Activated T-cell treated with anti-CD3 and anti-CD28 coated beads for 1 hour (primary cell): ENCODE data around the gene KLRF1.

Source experiments
- DNase-seq: peaks from one replicate; pipeline ENCODE4 v3.0.0-alpha.2; 2020; ENCODE audit warnings: low read depth

KLRF1 gene

DNA sequence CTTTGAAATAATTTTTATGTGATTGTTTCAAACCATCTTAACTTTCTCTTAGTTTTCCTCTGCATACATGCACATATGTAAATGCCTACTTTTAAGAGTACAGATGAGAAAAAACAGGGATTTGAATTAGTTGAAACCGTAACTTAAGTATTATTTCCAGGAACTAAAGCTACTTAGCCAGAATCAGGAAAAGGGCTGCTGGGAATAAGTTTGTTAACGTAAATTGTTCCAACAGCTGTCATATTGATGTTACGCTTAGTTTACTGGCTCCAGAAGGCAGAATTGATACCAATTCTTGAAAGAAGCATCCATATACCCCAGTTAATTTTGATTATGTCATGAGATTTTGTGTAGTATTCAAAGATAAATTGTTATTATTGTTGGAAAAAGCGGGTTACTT lies 17.9 kb upstream of the KLRF1 start:
- no peak for DNase-seq

DNA sequence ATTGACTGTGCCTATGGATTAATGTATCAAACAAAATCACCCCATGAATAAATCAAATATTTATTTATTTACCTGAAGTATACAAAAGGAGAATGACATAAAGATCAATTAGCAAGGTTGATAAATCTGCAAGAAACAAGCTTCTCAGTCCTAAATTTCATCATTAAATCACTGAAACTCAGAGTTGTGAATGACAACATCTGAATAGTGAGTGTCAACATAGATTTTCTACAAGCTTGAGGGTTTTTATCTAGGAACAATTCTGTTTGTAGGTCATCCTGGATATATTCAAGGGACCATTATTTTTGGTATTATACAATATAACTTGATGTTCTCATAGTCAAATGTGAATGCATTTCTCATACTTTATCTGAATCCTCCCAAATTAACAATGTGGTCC lies 17.4 kb upstream of the KLRF1 start:
- DNase-seq = no peak

DNA sequence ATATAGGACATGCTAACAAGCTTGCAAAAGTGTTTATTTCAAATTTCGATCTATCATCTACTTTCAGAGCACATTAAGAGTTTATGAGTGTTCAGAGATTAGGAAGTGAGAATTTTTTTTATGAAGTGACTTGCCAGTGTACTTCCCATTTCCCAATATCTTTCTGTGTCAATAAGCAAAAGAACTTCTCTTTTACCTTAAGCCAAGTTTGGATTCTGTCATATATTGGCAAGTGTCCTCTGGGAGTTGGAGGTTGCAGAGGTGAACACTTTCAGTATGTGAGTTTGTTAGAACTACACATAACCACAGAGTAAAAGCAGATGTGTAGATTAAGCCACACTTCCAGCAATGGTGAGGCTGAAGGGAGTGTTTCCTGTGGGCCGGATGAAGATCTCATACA lies 16.6 kb upstream of the KLRF1 start:
- no peak for DNase-seq

DNA sequence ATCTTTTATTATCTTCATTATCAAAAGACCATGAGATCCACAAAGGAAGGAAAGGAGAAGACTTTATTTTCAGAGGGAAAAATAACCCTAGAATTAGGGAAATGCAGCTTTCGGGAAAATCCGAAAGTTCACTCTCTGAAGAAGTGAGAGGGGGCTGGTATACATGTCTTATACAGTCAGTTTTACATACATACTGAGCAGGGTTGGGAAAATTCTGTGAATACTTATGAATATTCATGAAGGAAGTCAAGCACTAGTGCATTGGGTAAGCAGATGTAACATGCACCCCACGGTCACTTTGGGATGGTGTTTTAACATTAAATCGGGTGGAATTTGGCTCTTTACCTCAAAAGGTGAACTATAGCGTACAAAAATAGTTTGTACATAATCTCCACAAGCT lies 15.7 kb upstream of the KLRF1 start:
- DNase-seq = no peak

DNA sequence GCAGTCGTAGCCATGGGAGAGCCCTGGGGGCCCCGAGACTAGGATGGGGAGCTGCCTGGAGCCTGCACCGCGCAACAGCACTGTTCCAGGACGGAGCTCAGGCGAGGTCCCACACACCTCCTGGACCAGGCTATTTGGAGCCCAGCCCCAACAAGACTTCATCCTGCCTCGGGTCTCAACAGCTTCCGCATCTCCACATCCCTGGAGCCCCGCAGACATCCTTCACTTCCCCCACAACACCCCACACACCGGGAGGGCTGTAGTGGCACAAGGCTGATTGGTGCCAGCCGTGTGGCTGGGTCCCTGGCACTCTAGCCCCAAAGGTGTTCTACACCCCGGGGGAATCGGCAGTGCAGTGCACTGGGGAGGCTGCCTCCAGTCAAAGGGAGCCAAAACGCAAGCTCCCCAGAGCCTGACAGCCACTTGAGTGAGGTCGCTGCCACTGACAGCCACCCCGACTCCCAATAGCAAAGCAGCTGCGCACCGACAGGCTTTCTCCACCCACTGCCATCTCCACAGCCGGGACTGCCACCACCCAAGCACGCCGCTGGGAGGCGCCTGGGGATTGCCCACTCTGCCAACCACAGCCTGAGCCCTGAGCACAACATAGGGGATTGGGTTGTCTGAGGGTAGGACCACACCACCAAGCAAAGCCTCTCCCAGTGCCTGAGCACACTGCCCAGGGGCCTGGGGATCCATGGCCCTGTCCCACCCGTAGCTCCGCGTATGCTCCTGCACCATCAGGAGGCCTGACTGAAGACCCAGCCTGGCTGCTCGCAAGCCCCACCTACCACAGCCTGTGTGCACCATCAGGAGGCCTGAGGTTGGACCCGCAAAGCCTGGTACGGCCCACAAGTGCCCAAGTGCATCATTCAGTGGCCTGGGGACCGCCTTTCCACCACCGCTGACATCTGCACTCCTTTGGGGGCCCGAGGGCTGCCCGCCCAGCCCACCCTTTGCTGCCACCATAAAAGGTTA lies 13.2 kb upstream of the KLRF1 start:
- DNase-seq = peak; percentile 93

DNA sequence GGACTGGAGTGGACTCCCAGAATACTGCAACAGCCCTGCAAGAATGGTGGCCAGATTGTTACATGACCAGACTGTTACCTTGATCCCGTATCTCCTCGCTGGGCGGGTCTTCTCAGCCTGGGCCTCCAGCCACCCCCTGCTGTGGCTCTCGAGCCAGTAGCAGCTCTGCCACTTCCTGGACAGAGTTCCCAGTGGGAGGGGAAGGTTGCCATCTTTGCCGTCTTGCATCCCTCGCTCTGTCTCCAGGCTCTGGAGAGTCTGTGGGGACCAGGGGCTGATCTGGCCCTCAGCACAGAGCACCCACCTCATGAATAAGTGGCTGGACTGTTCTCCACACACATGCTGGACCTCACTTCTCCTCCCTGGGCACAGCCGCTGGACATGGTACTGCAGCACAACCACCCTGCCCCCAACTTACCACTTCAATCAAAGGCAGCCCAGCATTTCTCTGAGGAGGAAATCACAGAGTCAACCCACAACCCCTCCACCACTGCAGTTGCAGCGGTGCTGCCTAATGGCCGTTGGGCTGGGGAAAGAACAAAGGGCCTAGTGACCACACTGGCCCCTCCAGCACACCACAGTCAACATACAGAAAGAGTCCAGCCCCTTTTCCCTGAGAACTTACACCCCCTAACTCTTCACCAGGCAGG lies 6.9 kb upstream of the KLRF1 start:
- no peak for DNase-seq

DNA sequence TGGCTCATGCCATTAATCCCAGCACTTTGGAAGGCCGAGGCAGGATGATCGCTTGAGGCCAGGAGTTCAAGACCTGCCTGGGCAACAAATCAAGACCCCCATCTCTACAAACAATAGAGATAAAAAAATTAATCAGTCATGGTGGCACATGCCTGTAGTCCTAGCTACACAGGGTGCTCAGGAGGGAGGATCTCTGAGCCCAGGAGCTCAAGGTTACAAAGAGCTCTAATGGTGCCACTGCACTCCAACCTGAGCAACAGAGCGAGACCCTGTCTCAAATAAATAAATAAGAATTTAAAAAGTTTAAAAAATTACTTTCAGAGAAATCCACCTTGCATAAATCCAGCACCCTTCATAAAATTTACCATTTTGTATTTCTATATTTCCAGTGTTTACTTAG lies 2.2 kb downstream of the KLRF1 start:
- DNase-seq = no peak

DNA sequence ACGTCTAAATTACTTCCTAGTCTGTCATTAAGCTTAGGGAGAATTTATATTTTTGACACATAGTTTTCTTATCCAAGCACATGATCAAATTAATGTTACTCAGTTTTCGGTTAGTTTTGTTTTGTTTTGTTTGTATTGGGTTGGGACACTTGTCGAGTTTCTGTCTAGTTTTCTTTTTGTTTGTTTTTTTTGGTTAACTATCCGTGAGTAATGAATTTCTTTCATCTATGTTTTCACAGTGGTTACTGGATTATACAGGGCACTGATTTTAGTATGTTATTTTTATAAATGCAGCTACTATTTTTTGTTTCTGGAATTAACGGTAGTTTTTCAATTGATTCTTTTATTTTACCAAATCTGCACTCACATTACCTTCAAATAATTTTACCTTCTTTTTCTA lies 2.7 kb downstream of the KLRF1 start:
- DNase-seq = no peak

DNA sequence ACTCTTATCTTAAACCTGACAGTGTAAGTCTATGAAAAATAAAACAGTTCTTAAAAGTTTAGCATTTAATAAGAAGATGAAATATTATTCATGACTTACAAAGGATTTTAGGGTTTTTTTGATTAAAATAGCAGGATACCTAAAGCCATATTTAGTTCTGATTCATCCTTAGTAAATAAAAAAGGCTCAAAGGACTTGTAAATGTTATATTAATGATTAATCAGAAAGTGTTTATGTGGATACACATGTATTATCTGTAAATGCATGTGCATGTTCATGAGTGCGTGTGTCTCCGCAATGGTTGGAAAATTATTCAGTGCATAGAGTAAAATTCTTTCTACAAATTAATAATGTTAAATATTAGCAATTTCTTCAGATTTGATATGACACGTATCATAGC lies 4.4 kb downstream of the KLRF1 start:
- no peak for DNase-seq

DNA sequence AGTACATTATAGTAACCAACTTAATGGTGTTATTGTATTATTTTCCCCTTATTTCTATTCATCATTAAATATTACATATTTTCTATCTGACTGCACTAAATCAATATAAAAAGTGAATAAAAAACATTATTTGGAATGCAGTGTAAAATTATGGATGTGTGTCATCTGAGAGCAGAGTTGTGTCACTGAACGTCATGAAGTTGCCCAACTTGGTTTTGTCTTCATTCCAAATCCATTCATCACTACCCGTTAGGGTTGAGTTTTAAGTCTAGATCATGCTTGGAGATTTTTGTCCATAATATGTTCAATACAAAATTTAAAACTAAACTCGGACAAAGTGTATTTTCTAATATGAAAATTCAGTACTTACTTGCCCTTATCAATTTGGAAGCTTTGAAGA lies 16.1 kb downstream of the KLRF1 start:
- no peak for DNase-seq

DNA sequence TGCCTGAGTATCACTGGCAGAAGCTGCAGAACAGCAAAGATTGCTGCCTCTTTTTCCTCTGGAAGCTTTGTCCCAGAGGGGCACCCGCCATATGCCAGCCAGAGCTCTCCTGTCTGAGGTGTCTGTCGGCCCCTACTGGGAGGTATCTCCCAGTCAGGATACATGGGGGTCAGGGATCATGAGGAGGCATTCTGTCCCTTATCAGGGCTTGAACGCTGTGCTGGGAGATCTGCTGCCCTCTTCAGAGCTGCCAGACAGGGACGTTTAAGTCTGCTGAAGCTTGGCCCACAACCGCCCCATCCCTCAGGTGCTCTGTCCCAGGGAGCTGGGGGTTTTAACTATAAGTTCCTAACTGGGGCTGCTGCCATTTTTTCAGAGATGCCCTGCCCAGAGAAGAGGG lies 21.6 kb downstream of the KLRF1 start:
- DNase-seq = no peak

DNA sequence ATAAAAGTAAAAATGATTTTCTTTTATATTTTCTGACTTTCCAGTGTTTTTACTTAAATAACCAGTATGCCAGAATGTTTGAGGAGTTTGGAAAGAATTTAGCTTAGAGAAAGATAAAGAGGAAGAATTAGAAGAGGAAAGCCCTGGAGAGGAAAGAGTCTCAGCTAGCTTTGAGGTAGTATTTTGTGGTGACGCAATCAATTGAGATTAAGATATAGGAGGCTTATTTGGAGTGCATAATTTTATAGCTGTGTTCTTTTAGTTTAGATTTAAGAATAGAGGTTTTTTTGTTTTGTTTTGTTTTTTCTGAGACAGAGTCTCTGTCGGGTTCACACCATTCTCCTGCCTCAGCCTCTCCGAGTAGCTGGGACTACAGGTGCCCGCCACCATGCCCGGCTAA lies 23.8 kb downstream of the KLRF1 start:
- DNase-seq = no peak

DNA sequence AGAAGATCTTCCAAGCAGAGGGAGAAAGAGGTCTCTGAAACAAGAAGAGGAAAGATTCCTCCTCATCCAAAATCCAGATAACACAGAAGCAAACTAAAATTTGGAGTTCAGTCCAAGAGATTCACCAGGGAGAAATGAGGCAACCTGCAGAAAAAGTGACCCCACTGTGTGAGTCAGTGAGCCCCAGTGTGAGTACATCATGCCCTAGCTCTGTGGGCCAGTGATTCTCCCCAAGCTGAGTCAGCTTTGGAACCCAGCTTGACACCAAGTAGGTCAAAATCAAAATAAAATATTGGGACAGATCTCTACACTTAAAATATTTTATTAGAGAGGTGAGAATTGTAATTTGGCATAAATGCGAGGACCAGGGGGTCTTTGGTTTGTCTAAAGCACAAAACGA lies 24.6 kb downstream of the KLRF1 start:
- no peak for DNase-seq

DNA sequence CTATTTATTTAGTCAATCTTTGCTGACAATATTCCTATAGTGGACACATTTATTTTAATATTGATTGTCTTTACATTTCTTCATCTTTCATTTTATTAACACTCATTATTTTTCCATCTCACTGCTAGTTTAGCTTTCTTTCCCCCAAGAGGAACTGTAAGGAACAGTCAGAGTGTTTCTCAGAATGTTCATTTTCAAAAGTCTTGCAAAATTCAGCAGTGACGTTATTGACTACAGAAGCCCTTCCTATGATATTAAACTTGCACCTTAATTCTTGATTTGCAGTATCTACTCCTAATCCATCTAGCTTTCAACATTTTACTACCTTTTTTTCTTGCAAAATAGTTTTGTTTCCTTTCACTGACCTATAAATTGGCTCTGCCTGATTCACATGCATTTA lies 28.9 kb downstream of the KLRF1 start:
- no peak for DNase-seq

DNA sequence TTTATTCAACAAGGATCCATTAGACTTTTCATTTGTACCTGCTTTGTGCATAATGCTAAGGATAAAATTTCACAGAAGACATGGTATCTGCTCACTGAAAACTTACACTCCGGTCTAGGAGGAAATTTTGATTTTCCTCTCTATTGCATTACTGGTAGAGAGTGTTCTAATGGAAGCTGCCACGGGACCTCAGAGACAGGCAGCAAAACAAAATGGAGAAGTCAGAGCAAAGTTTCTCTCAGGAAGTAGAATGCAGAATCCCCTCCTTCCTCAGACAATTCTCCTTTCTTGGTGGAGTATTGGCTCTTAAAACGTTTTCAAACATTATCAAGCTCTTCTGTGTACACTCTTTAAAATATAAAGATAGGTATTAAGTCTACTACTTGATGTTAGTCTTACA lies 29.6 kb downstream of the KLRF1 start:
- no peak for DNase-seq

DNA sequence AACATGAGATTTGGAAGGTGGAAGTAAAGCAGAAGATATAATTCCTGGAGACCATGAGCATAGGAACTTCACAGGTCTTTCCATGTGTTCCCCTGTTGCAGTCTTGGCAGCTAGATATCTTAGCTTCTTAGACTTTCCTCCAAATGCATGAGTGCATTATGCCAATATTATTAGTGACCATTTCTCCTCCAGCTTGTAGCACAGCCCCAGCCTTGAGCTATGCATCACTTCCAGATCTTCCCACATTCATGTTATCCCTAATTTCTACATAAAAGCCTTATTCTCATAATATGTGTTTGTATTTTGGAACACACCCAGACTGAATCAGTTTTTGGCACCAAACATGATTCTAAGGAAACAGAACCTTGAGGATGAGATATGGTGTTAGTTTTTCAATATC lies 30.9 kb downstream of the KLRF1 start:
- no peak for DNase-seq

DNA sequence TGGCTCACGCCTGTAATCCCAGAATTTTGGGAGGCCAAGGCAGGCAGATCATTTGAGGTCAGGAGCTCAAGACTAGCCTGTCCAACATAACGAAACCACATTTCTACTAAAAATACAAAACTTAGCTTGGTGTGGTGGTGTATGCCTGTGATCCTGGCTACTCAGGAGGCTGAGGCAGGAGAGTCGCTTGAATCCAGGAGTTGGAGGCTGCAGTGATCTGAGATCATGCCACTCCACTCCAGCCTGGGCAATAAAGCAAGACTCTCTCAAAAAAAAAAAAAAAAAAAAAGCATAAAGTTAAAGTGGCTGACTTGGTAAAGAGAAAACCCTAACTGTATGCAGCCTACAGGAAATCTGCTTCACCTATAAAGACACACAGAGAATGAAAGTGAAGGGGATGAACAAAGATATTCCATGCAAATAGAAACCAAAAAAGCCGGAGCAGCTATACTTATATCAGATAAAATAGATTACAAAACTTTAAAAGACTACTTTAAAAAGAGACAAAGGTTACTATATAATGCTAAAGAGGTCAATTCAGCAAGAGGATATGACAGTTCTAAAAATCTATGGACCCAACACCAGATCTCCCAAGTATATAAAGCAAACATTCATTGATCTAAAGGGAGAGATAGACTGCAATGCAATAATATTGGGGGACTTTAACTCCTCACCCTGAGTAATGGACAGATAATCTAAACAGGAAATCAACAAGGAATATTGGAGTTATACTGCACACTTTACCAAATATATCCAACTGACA lies 37.8 kb downstream of the KLRF1 start:
- no peak for DNase-seq

DNA sequence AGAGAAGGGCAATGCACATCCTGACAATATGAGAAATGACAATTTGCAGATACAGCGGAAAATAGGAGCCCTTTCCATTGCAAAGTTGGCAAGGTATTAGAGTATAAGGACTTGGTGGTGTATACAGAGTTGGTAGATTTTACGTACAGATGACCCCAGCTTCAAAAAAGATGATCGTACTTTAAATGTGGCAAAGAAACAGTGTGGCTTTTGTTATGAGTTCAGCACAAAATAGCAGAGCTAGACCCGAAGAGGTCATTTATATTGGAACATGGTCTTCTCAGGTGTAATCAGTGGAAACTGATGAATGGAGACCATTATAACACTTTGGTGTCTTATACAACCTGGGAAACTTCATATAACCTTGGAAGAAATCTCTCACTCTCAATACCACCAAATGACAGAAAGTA lies 39.6 kb downstream of the KLRF1 start:
- no peak for DNase-seq

DNA sequence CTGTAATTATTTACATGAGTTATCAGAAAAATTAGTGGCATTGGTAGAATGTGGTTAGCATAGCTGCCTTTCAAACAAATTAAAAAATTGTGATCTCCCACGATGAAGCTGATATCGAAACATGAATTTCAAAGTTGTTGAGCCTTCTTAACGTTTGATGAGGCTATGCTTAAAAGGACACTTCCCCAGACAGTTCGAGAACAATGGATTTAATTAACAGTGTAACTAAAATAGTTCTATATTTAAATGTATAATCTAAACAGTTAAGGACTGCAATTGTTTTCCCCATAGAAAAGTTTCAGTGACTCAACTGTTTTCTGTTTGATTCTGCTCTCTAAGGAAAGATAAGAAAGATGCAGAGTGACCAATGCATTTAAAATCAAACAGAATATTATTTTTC lies 40.2 kb downstream of the KLRF1 start:
- DNase-seq = no peak

DNA sequence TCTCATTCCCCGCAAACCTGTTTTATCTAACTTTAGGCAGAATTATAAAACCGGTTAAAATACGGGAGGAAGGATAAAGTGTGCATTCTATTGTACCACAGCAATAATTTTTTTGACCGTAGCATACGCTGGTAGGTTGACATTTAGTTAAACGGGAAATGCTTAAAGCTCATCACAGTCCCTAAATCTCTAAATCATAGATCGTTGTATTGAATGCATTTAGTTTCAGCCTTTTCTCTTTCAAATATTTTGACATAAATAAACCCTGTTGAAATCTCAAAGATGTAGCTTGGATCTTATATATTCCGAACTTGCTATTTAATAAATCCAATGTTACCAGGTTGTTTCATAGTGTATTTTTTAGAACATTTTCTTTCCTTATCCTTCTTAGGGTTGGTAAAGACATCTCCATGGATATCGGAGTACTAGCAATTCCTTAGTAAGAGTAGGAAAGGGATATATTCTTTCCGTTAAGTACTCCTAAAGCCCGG lies 41.1 kb downstream of the KLRF1 start:
- DNase-seq = no peak

DNA sequence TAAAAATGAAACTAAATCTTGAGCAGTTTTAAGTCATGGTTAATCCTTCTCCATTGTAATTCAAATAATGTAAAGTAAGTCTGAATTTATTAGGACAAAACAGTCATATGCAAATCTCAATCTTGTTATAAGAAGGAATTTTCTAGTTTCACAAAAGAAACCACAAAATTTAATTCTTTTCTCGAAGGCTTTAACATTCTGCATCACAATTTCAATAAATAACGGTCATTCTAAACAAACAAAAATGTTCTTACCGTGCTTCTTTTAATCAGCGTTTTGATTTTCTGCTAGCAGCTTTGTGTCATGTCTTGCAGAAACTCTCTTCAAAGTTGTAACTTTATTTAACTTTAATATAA lies 41.6 kb downstream of the KLRF1 start:
- no peak for DNase-seq

DNA sequence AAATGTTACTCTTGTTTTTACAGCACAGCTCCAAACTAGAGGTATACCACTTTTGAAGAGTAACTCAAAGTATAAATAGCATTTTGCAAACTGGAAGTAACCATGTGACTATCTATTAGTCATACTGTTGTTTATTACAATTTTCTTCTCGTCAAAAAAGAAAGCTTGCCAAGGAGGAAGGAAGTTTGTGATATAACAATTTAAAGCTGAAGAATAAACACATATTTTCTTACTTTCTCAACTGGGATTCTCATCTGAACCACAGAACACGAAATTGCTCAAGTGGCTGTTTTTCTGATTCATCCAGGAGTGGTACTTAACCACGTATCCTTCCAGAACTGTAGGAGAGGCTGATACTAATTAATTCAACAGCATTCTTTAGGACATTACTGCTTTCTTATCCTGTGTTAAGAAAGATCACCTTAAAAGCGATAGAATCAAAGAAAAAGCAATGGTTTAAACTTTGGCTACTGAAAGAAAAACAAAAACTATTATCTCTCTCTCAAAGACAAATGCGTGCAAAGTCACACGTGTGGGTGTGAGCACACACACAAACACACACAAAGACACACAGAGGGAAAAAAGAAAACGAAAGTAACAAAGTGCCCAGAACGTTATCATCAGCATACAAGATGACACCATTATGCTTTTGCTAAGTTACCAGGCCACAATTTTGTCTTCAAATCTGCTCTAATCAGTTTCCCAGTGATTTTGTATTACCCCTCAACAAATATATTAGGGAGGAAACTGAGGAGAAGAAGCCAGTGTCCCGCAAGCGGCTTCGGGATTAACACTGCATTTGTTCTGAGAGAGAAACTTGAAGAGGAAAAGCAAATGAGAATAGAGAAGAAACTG lies 42.3 kb downstream of the KLRF1 start, which contains the start of gene CLEC2B:
TSS of gene CLEC2B (minus strand) at position 48 of the 855 bp plus-strand sequence.
- DNase-seq = no peak
